Activated T-helper 1 cell treated with anti-CD3 and anti-CD28 coated beads, Interleukin-2, amount 50 U/mL, for 16 hours (primary cell): ENCODE data around the gene LIMS2.

Experiments
- DNase-seq, 2 donors: peaks; one replicate each; pipeline ENCODE4 v3.0.0-alpha.2; 2020; ENCODE audit warnings: low read depth in 1 of 2, low spot score in 1 of 2

The LIMS2 gene

GRCh38 chr2:127675331-127676261 lies at the start of gene LIMS2:
TSS of gene LIMS2 (minus strand) at chr2:127675530. CDS start at chr2:127675024, 506 bp downstream.
- DNase-seq, result no peak

- no peak for DNase-seq
Measured at GRCh38 chr2:127722807-127723206, 47.5 kb upstream of the LIMS2 start.

GRCh38 chr2:127721978-127722355 lies 46.6 kb upstream of the LIMS2 start:
- DNase-seq, result no peak

GRCh38 chr2:127721311-127721977 lies 46.1 kb upstream of the LIMS2 start:
- no peak for DNase-seq

GRCh38 chr2:127719301-127720218 lies 44.2 kb upstream of the LIMS2 start:
- DNase-seq, result no peak

GRCh38 chr2:127718271-127718670 lies 42.9 kb upstream of the LIMS2 start:
- no peak for DNase-seq

- DNase-seq, result no peak
Measured at GRCh38 chr2:127715778-127716449, 40.6 kb upstream of the LIMS2 start.

GRCh38 chr2:127713562-127713961 lies 38.2 kb upstream of the LIMS2 start:
- DNase-seq, result no peak

- no peak for DNase-seq
Measured at GRCh38 chr2:127712999-127713398, 37.7 kb upstream of the LIMS2 start.

- DNase-seq, result no peak
Measured at GRCh38 chr2:127709336-127709735, 34.0 kb upstream of the LIMS2 start.

- no peak for DNase-seq
Measured at GRCh38 chr2:127707890-127708648, 32.7 kb upstream of the LIMS2 start.

- DNase-seq, result no peak
Measured at GRCh38 chr2:127706215-127706990, 31.1 kb upstream of the LIMS2 start.

- DNase-seq, result no peak
Measured at GRCh38 chr2:127705391-127706065, 30.2 kb upstream of the LIMS2 start.

GRCh38 chr2:127704641-127705390 lies 29.5 kb upstream of the LIMS2 start:
- no peak for DNase-seq

- no peak for DNase-seq
Measured at GRCh38 chr2:127703282-127703681, 28.0 kb upstream of the LIMS2 start.

GRCh38 chr2:127702395-127703009 lies 27.2 kb upstream of the LIMS2 start:
- DNase-seq, result no peak

GRCh38 chr2:127701651-127702394 lies 26.5 kb upstream of the LIMS2 start:
- peak; percentile 61 to 74 for DNase-seq
